ENCODE data around the gene UBE4B.
A peak's percentile ranks its signal among the peaks of the same experiment; 100 is the strongest.

The UBE4B gene

GRCh38 chr1:10122926-10123325, 90.2 kb downstream of the UBE4B start:
- H3K27me3 ChIP-seq (ENCODE audit: low read depth): no peaks in the 10 kb centered on the region
- no peaks in the 10 kb centered on the region for H3K9me3 ChIP-seq
- H3K4me1 ChIP-seq: no peaks in the 10 kb centered on the region
- DNase-seq (ENCODE audit: low spot score in 2 of 2): no peak
- in situ Hi-C loops (cut with MboI; ENCODE audit: low sequenced_read_pairs): no loop called here
- H3K36me3 ChIP-seq (replicated peaks): peaks cover 29% of the 10 kb centered on the region
- no peak overlapping the region for H3K4me3 ChIP-seq

DNA sequence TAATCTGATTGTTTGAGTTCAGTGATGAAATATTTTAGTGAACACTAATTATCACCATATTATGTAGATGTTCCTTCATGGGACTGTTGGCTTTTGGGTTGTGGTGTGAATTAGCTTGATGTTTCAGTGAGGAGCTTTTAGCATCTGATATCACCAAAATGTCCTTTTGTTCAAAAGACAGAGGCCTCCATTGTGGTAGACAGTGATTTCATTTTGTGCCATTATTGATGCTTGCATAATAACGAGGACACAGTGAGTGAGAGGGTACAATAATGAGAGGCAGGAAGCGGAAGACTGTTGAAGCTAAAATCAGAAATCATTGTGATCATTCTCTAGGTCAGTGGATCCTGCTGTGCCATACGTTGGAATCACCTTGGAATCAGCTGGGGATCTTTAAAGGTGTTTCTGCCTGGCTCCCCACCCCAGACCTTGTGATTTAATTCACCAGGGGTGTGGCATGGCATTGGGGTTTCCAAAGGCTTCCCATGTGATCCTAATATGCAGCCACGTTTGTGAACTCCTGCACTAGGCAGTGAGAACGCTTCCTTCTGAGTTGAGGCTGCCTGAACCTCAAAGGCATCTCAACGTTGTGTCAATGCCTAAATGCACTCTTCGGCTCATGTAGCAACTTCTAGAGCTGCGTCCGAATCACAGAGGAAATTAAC, 95.5 kb downstream of the UBE4B start:
- Histone ChIP-seq H3K4me1 (no peaks in the 10 kb centered on the region), H3K36me3 (replicated peaks) (peaks cover 24% of the 10 kb centered on the region), H3K27me3 (ENCODE audit: low read depth) (no peaks in the 10 kb centered on the region), H3K9me3 (no peaks in the 10 kb centered on the region), H3K4me3 (no peak overlapping the region)
- in situ Hi-C loops (cut with MboI; ENCODE audit: low sequenced_read_pairs): no loop called here
- no peak for DNase-seq (ENCODE audit: low spot score in 2 of 2)

- Histone ChIP-seq H3K4me1 (no peaks in the 10 kb centered on the region), H3K4me3 (no peak overlapping the region), H3K9me3 (no peaks in the 10 kb centered on the region), H3K36me3 (replicated peaks) (peaks cover 34% of the 10 kb centered on the region), H3K27me3 (ENCODE audit: low read depth) (no peaks in the 10 kb centered on the region)
- in situ Hi-C loops (cut with MboI; ENCODE audit: low sequenced_read_pairs): no loop called here
- no peak for DNase-seq (ENCODE audit: low spot score in 2 of 2)
Measured at GRCh38 chr1:10132316-10132715, 99.6 kb downstream of the UBE4B start.

GRCh38 chr1:10132852-10133251, 100.1 kb downstream of the UBE4B start:
- peaks cover 34% of the 10 kb centered on the region for H3K36me3 ChIP-seq (replicated peaks)
- H3K4me3 ChIP-seq: no peak overlapping the region
- DNase-seq (ENCODE audit: low spot score in 2 of 2): no peak
- H3K4me1 ChIP-seq: no peaks in the 10 kb centered on the region
- no peaks in the 10 kb centered on the region for H3K27me3 ChIP-seq (ENCODE audit: low read depth)
- in situ Hi-C loops (cut with MboI; ENCODE audit: low sequenced_read_pairs): no loop called here
- no peaks in the 10 kb centered on the region for H3K9me3 ChIP-seq

DNA sequence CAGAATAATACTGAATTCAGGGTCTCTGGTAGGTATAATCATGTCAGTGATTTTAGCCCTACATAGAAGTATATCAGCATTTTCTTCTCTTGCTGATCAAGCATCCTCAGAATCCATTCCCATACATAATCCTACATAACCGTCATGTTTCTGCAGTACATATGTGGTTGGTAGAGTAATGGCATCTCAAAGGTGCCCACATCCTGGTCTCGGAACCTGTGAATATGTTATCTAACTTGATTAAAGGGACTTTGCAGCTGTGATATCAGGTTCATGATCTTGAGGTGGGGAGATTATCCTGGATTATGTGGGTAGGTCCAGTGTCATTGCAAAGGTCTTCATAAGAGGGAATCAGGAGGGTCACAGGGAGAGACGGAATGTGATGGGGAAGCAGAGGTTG, 108.2 kb downstream of the UBE4B start:
- Histone ChIP-seq H3K27me3 (ENCODE audit: low read depth) (no peaks in the 10 kb centered on the region), H3K36me3 (replicated peaks) (peaks cover 2% of the 10 kb centered on the region), H3K4me1 (no peaks in the 10 kb centered on the region), H3K4me3 (no peak overlapping the region), H3K9me3 (no peaks in the 10 kb centered on the region)
- in situ Hi-C loops (cut with MboI; ENCODE audit: low sequenced_read_pairs): no loop called here
- no peak for DNase-seq (ENCODE audit: low spot score in 2 of 2)

GRCh38 chr1:10143961-10144485, 111.3 kb downstream of the UBE4B start:
- no peaks in the 10 kb centered on the region for H3K4me1 ChIP-seq
- in situ Hi-C loops (cut with MboI; ENCODE audit: low sequenced_read_pairs): no loop called here
- H3K36me3 ChIP-seq (replicated peaks): no peaks in the 10 kb centered on the region; the same call in 1 of the 2 replicates
- no peaks in the 10 kb centered on the region for H3K27me3 ChIP-seq (ENCODE audit: low read depth)
- H3K4me3 ChIP-seq: no peak overlapping the region
- no peak for DNase-seq (ENCODE audit: low spot score in 2 of 2)
- H3K9me3 ChIP-seq: no peaks in the 10 kb centered on the region

DNA sequence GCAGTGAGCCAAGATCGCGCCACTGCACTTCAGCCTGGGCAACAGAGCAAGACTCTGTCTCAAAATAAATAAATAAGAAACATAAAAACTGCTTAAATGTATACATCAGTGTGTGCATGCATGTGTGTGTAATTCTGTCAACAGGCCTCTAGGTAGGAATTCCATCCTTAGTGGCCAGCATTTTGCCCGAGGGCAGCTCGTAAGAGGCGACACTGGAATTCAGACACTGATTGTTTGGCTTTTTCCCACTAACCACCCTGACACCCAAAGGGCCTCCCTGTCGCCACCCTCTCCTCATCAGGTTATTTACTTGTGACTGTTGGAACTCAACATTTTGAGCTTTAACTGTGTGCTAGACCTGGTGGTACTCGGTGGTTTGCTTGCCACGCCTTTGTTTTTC, 113.6 kb downstream of the UBE4B start:
- Histone ChIP-seq H3K9me3 (no peaks in the 10 kb centered on the region), H3K4me3 (no peak overlapping the region), H3K4me1 (no peaks in the 10 kb centered on the region), H3K27me3 (ENCODE audit: low read depth) (no peaks in the 10 kb centered on the region), H3K36me3 (replicated peaks) (peaks cover 2% of the 10 kb centered on the region; the same call in 1 of the 2 replicates)
- peak in 1 of 2 experiments; percentile 14 for DNase-seq (ENCODE audit: low spot score in 2 of 2)
- in situ Hi-C loops (cut with MboI; ENCODE audit: low sequenced_read_pairs): no loop called here

GRCh38 chr1:10149231-10149630, 116.5 kb downstream of the UBE4B start:
- no peak for DNase-seq (ENCODE audit: low spot score in 2 of 2)
- in situ Hi-C loops (cut with MboI; ENCODE audit: low sequenced_read_pairs): no loop called here
- Histone ChIP-seq H3K4me3 (no peak overlapping the region), H3K27me3 (ENCODE audit: low read depth) (no peaks in the 10 kb centered on the region), H3K36me3 (replicated peaks) (peaks cover 3% of the 10 kb centered on the region; the same call in 1 of the 2 replicates), H3K9me3 (no peaks in the 10 kb centered on the region), H3K4me1 (no peaks in the 10 kb centered on the region)

GRCh38 chr1:10152709-10153284, 120.0 kb downstream of the UBE4B start:
- in situ Hi-C loops (cut with MboI; ENCODE audit: low sequenced_read_pairs): no loop called here
- H3K27me3 ChIP-seq (ENCODE audit: low read depth): no peaks in the 10 kb centered on the region
- H3K9me3 ChIP-seq: no peaks in the 10 kb centered on the region
- peak; percentile 28 to 76 for DNase-seq (ENCODE audit: low spot score in 2 of 2)
- peaks cover 3% of the 10 kb centered on the region for H3K36me3 ChIP-seq (replicated peaks)
- no peak overlapping the region for H3K4me3 ChIP-seq
- H3K4me1 ChIP-seq: peaks cover 4% of the 10 kb centered on the region

- Histone ChIP-seq H3K36me3 (replicated peaks) (peaks cover 3% of the 10 kb centered on the region), H3K4me1 (peaks cover 4% of the 10 kb centered on the region), H3K4me3 (no peak overlapping the region), H3K9me3 (no peaks in the 10 kb centered on the region), H3K27me3 (ENCODE audit: low read depth) (no peaks in the 10 kb centered on the region)
- in situ Hi-C loops (cut with MboI; ENCODE audit: low sequenced_read_pairs): no loop called here
- peak in 1 of 2 experiments; percentile 39 for DNase-seq (ENCODE audit: low spot score in 2 of 2)
Measured at GRCh38 chr1:10155087-10155712, 122.4 kb downstream of the UBE4B start.

DNA sequence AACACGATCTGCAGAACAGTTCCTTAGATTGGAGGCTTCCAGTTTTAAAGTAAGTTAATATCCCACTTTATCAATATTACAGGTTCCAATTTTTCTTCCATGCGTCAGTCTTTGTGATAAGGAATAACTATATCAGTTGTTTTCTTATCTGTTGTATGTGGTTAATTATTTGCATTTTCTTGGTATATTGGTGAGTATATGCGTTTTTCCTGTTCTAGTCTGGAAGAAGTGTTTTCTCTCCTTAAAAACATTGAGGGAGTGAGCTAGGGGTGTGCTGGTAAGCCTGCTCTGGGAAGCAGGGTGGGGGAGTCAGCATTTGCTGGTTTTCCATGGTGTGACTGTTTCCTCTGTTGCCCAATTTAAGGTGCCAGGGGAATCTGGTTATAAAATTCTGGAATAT, 127.4 kb downstream of the UBE4B start:
- Histone ChIP-seq H3K9me3 (no peaks in the 10 kb centered on the region), H3K27me3 (ENCODE audit: low read depth) (no peaks in the 10 kb centered on the region), H3K36me3 (replicated peaks) (peaks cover 13% of the 10 kb centered on the region), H3K4me1 (no peaks in the 10 kb centered on the region), H3K4me3 (no peak overlapping the region)
- in situ Hi-C loops (cut with MboI; ENCODE audit: low sequenced_read_pairs): no loop called here
- DNase-seq (ENCODE audit: low spot score in 2 of 2): no peak

DNA sequence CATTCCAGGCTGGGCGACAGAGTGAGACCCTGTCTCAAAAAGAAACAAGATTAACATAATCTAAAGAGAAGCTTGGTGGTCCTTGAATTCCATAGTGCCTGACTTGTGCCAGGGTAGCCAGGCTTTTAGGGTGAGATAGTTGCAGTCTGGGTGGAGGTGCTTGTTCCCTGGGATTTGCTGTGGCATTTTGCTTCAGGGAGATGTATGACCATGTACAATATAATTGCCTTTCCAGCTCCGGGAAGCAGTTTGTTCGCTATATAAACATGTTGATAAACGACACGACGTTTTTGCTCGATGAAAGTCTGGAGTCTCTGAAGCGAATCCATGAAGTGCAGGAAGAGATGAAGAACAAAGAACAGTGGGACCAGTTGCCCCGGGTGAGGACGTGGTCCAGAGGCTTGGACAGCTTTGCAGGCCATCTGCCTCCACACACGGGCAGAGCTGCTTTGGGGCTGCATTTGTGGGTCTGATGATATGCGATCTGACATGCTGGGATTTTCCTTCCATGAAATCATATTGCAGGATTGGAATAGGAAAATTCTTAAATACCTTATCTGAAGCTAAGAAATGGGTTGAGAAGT, 128.2 kb downstream of the UBE4B start:
- Histone ChIP-seq H3K9me3 (no peaks in the 10 kb centered on the region), H3K4me1 (no peaks in the 10 kb centered on the region), H3K4me3 (no peak overlapping the region), H3K27me3 (ENCODE audit: low read depth) (no peaks in the 10 kb centered on the region), H3K36me3 (replicated peaks) (peaks cover 18% of the 10 kb centered on the region)
- DNase-seq (ENCODE audit: low spot score in 2 of 2): no peak
- in situ Hi-C loops (cut with MboI; ENCODE audit: low sequenced_read_pairs): no loop called here

DNA sequence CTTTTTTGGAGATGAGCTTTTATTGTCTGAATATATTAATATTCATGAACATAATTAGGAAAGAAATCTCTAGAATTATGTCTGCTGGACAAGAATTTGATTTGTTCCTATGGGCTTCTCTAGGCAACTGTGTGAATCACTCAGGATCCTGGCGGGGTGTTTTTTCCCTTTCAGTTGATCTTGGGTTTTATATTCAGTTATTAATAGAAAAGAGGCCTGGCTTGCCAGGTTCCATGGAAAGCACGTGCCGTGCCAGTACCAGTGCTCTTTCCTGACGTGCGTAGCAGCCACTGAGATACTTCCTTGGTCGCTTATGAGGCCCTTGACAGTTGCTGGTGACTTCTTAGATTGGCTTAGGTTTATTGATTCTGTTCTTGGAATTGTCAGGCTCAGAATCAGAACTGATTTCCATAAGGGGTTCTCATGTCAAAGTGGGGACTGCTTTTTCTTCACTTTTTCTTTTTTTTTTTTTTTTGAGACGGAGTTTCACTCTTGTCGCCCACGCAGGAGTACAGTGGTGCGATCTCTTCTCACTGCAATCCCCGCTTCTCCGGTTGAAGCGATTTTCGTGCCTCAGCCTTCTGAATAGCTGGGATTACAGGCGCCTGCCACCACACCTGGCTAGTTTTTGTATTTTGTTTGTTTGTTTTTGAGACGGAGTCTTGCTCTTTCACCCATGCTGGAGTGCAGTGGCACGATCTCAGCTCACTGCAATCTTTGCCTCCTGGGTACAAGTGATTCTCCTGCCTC, 129.0 kb downstream of the UBE4B start:
- in situ Hi-C loops (cut with MboI; ENCODE audit: low sequenced_read_pairs): no loop called here
- peaks cover 24% of the 10 kb centered on the region for H3K36me3 ChIP-seq (replicated peaks)
- no peaks in the 10 kb centered on the region for H3K9me3 ChIP-seq
- no peak for DNase-seq (ENCODE audit: low spot score in 2 of 2)
- H3K4me3 ChIP-seq: no peak overlapping the region
- H3K27me3 ChIP-seq (ENCODE audit: low read depth): no peaks in the 10 kb centered on the region
- no peaks in the 10 kb centered on the region for H3K4me1 ChIP-seq

Data from HAP-1 (cell line).